ENCODE data around the gene ADCY7. TPM values are rescaled to one million over a fixed set of nuclear protein-coding genes. Genes with fewer than 3 reads are reported as not detected.

ADCY7 gene
- total RNA-seq, 1 donor from 2014 or later = 18.6 TPM

GRCh38 chr16:50267651-50268050 lies 1.3 kb downstream of the ADCY7 start:
- no peak for DNase-seq (ENCODE audit: low spot score)

- DNase-seq (ENCODE audit: low spot score) = no peak
Measured at GRCh38 chr16:50268352-50268751, 2.0 kb downstream of the ADCY7 start.

- DNase-seq (ENCODE audit: low spot score) = no peak
Measured at GRCh38 chr16:50269061-50269705, 2.8 kb downstream of the ADCY7 start.

GRCh38 chr16:50269769-50270509 lies 3.6 kb downstream of the ADCY7 start:
- no peak for DNase-seq (ENCODE audit: low spot score)

GRCh38 chr16:50270510-50271147 lies 4.3 kb downstream of the ADCY7 start:
- no peak for DNase-seq (ENCODE audit: low spot score)

GRCh38 chr16:50271148-50272041 lies 5.0 kb downstream of the ADCY7 start:
- no peak for DNase-seq (ENCODE audit: low spot score)

- DNase-seq (ENCODE audit: low spot score) = no peak
Measured at GRCh38 chr16:50272111-50272571, 5.8 kb downstream of the ADCY7 start.

- no peak for DNase-seq (ENCODE audit: low spot score)
Measured at GRCh38 chr16:50272687-50273381, 6.5 kb downstream of the ADCY7 start.

DNA sequence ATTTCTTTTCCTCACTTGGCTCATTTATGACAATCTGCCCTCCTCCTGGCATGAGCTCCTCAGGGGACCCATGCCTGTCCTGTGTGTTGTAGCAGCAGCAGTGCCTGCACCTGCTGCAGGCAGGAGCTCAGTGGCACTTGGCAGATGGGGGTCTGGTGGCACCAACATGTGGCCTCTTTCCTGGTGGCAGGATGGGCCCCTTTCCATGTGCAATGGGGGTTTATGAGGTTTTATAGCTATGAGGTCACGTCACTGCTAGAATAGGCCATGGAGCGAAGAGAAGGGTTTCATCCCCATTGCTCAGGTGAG lies 7.0 kb downstream of the ADCY7 start:
- no peak for DNase-seq (ENCODE audit: low spot score)

DNA sequence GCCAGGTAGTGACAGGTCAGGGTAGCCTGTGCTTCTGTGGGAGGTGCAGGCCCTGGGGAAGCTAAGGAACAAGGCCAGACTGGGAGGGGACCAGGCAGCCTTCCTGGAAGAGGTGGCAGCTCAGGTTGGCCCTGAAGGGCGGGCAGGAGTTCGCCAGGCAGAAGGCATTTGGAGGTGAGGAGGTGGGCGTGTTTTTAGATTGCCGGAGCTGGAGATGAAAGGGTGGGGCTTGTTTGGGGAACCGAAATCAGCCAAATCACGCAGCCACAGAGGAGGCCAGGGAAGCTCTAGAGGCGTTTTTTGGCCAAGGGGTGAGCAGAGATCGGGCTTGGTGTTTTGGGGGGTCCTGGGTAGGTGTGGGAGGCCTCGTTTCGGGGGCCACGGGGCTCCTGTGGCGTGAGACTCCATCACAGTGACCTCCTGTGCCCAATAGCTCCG lies 7.6 kb downstream of the ADCY7 start:
- no peak for DNase-seq (ENCODE audit: low spot score)

GRCh38 chr16:50274326-50275097 lies 8.2 kb downstream of the ADCY7 start:
- no peak for DNase-seq (ENCODE audit: low spot score)

DNA sequence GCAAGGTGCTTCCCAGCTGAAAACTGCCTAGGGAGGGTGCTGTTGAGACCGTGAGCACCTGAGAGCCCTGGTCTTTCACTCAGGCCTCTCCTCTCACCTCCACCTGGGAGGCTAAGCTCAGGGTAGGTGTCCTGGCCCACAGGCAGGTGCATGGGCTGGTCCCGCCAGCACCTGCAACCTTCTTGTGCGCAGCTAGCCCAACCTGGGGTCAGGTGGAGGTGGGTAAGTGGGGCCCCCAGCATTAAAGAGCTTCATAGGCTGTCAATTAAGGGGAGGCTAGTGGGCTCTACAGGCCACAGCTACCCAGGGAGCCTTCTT lies 8.7 kb downstream of the ADCY7 start:
- DNase-seq (ENCODE audit: low spot score) = no peak

DNA sequence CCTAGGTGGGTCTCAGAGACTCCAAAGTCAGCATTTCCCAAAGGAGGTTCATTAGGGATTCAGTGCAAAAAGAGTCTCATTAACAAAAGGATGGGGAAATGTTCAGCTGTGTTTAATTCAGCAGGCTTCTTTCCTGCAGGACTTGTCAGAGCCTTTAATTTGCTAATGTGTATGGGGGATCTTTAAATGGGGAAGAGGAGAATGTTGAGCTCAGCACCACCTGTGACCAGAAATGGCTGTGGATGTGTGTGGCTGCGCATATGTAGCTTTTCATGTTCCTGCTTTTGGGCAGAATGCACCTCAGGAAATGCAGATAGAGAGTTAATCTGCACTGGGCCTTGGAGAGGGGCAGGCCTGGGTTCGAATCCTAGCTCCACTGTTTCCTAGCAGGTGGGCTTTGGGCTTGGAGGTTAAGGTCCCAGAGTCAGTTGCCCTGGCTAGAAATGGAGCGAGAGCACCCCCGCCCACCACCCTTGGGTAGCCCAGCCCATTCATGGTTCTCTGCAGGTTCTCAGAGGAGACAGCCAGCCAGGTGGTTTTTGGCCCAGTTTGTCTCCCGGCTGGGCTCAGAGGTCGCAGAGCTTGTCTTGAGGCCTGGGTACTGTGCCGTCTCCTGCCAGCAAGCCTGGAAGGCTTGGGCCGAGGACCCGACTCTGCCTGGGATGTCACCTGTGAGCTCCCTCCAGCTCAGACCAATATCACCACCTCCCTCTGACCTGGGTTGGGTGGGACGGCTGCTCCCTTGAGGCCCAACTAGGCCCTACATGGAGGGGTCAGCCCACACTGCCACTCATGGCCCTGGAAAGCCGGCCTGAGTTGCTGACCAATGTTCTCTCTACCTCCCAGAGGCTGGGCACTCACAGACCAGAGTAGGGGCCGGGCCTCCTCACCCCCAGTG lies 9.3 kb downstream of the ADCY7 start:
- no peak for DNase-seq (ENCODE audit: low spot score)

DNA sequence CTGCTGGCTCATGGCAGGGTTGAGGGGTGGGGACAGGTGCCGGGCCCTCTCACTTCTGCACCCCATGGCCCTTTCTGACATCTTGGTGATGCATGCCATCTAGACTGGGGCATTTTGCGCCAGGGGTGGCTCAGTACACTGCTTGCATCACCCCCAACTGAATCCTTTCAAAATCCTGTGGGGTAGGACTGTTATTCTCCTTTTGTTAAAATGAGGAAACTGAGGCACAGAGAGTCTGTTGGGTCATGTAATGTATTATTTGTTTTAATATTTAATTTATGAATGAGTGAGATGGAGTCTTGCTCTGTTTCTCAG lies 9.9 kb downstream of the ADCY7 start:
- DNase-seq (ENCODE audit: low spot score) = no peak

- no peak for DNase-seq (ENCODE audit: low spot score)
Measured at GRCh38 chr16:50276801-50277555, 10.6 kb downstream of the ADCY7 start.

- no peak for DNase-seq (ENCODE audit: low spot score)
Measured at GRCh38 chr16:50278251-50278650, 11.9 kb downstream of the ADCY7 start.

- DNase-seq (ENCODE audit: low spot score) = no peak
Measured at GRCh38 chr16:50279504-50279865, 13.1 kb downstream of the ADCY7 start.

- no peak for DNase-seq (ENCODE audit: low spot score)
Measured at GRCh38 chr16:50280932-50281331, 14.6 kb downstream of the ADCY7 start.

- DNase-seq (ENCODE audit: low spot score) = no peak
Measured at GRCh38 chr16:50281391-50282009, 15.1 kb downstream of the ADCY7 start.
